Cardiac muscle cell (in vitro differentiated cells and primary cell): ENCODE results near the gene PDXP. TPM values are rescaled to one million over a fixed set of nuclear protein-coding genes. Genes with fewer than 3 reads are reported as not detected.

Experiments used
- DNase-seq, 2 donors: peaks; one replicate each; pipeline versions ENCODE4 v3.0.0 to v3.0.0-alpha.2; 2010 to 2017; ENCODE audit warnings: low read depth in 1 of 2, low spot score in 1 of 2
- H3K27ac ChIP-seq: fragments of 200-600 bp; sonication (generic); 2 replicates; pipeline ENCODE4 v1.5.1; 2016
- H3K27me3 ChIP-seq: fragments of 200-600 bp; sonication (generic); 2 replicates; pipeline ENCODE4 v1.6.0; 2016; ENCODE audit warnings: control low read depth
- H3K36me3 ChIP-seq: fragments of 200-600 bp; sonication (generic); 2 replicates; pipeline ENCODE4 v1.5.1; 2016; ENCODE audit warnings: control low read depth
- H3K4me1 ChIP-seq: fragments of 200-600 bp; sonication (generic); 2 replicates; pipeline ENCODE4 v1.8.1; 2017; ENCODE audit warnings: low read depth, mild to moderate bottlenecking, mixed run types
- H3K4me3 ChIP-seq: fragments of 200-600 bp; sonication (generic); 2 replicates; pipeline ENCODE4 v1.5.1; 2016; ENCODE audit warnings: mild to moderate bottlenecking
- H3K9me3 ChIP-seq: fragments of 200-600 bp; sonication (generic); 2 replicates; pipeline ENCODE4 v1.5.1; 2017; ENCODE audit warnings: low read depth, mild to moderate bottlenecking, control low read depth
- polyA plus RNA-seq: library from polyadenylated mRNA; unstranded; fragments of >200 nt; fragmentation: Nextera tagmentation; extraction: Ambion mirVana; gene quantifications from 2 replicates; pipeline ENCODE4 v1.2.1, GENCODE V29; 2016
- total RNA-seq: library from RNA; depleted of rRNA; stranded (reverse); fragments of >200 nt; gene quantifications from 2 replicates; pipeline ENCODE4 v1.2.3, GENCODE V29; 2016
- TF ChIP-seq, protein P1 (sequence below): IDR thresholded peaks from 2 replicates; pipeline ENCODE4 v1.5.1; 2012; ENCODE audit warnings: low read depth, mild to moderate bottlenecking, low read length

The PDXP gene
- total and polyA plus RNA-seq, 2 experiments from 2014 or later = 48.5 to 117 TPM

DNA sequence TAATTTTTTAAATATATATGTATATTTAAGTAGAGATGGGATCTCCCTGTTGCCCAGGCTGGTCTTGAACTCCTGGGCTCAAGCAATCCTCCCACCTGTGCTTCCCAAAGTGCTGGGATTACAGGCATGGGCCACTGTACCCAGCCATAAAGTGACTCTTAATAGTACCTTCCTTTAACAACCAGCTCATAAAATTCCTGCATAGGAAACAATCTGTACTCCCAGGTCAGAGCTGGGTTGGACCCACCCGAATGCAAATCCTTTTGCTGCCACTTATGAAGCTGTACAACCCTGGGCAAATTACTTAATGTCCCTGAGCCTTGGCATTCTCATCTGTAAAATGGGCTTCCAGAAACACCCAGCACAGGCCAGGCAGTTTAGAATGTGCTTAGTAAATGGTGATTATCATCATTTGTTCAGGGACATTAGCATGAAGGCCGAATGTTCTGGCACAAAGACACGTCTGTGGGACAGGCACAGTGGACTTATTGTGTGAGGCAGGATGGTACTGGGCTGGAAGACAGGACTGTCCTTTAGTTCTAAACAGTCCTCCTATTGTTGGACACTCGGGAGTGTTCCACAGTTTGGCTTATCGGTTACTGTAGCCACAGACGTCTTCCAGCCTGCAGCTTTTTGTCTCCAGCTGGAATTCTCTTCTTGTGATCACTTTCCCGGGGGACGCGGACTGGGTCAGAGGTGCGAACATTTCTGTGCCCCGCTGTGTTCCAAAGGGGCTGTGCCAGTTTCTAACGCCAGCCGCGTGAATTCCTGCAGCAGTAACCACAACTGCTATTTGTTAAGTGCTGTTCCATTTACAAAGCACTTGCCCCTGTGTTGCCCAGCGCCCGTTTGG is 6.0 kb downstream of the PDXP start:
- Histone ChIP-seq H3K36me3 (peaks cover 3% of the 10 kb centered on the region), H3K27ac (no peak overlapping the region), H3K9me3 (no peaks in the 10 kb centered on the region), H3K27me3 (no peaks in the 10 kb centered on the region), H3K4me3 (no peak overlapping the region), H3K4me1 (peaks cover 16% of the 10 kb centered on the region)
- TF ChIP-seq, protein P1, sequence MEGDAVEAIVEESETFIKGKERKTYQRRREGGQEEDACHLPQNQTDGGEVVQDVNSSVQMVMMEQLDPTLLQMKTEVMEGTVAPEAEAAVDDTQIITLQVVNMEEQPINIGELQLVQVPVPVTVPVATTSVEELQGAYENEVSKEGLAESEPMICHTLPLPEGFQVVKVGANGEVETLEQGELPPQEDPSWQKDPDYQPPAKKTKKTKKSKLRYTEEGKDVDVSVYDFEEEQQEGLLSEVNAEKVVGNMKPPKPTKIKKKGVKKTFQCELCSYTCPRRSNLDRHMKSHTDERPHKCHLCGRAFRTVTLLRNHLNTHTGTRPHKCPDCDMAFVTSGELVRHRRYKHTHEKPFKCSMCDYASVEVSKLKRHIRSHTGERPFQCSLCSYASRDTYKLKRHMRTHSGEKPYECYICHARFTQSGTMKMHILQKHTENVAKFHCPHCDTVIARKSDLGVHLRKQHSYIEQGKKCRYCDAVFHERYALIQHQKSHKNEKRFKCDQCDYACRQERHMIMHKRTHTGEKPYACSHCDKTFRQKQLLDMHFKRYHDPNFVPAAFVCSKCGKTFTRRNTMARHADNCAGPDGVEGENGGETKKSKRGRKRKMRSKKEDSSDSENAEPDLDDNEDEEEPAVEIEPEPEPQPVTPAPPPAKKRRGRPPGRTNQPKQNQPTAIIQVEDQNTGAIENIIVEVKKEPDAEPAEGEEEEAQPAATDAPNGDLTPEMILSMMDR = no peak
- peak in 1 of 2 donors; percentile 70 for DNase-seq

DNA sequence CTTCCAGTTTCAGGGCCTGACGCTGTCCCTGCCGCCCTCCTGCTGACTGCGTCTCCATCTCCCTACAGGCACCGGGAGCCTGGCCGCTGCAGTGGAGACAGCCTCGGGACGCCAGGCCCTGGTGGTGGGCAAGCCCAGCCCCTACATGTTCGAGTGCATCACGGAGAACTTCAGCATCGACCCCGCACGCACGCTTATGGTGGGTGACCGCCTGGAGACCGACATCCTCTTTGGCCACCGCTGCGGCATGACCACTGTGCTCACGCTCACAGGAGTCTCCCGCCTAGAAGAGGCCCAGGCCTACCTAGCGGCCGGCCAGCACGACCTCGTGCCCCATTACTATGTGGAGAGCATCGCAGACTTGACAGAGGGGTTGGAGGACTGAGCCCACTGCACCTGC is 7.0 kb downstream of the PDXP start:
- H3K27me3 ChIP-seq = no peaks in the 10 kb centered on the region
- H3K27ac ChIP-seq = no peak overlapping the region
- H3K9me3 ChIP-seq = no peaks in the 10 kb centered on the region
- peaks cover 3% of the 10 kb centered on the region for H3K36me3 ChIP-seq
- TF ChIP-seq, protein P1 = no peak
- peaks cover 13% of the 10 kb centered on the region for H3K4me1 ChIP-seq
- no peak overlapping the region for H3K4me3 ChIP-seq
- DNase-seq = no peak

DNA sequence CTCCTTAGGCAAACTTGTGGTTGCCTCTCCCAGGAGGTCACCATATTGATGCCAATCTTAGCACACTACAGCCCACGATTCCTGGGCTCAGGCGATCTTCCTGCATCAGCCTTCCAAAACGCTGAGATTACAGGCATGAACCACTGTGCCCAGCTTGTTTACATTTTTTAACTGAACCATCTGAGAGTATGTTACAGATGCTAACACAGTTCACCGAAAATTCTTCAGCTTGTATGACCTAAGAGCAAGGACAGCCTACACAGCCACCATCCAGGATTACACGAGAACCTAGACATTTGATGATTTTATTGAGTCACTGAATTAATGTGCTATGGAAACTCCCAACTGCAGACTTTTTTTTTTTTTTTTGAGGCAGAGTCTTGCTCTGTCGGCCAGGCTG is 11.1 kb downstream of the PDXP start:
- Histone ChIP-seq H3K9me3 (no peaks in the 10 kb centered on the region), H3K27me3 (no peaks in the 10 kb centered on the region), H3K4me1 (peaks cover 4% of the 10 kb centered on the region), H3K36me3 (peaks cover 3% of the 10 kb centered on the region), H3K4me3 (no peak overlapping the region), H3K27ac (no peak overlapping the region)
- TF ChIP-seq, protein P1 = no peak
- DNase-seq = no peak

DNA sequence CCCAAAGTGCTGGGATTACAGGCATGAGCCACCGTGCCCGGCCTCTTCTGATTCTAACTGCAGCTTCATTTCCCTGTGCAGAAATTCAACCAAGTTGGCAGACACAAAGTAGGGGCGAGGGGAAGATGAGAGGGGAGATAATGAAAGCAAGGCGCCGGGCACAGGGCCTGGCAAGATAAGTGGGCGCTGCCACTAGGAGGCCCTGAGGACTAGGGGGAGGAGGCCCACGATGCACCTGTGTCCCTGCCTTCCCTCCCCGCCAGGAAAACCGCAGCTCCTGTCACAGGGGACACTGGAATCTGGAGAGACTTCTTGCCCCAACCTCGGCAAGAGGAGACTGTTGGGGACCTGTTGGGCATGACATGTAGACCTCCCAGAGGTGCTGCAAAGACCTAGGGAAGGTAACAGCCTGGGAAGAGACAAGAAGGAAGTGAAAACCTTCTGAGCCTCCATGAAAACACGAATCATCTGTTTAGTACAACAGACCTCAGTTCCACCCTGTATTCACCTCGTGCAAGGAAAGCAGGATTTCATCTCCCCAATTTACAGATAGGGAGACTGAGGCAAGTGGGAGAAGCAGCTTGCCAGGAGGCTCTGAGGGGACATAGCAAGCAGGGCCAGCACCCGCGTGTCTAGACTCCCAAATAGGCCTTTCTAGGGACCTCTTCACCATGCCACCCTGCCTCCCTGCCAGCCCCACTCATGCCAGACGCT is 13.8 kb downstream of the PDXP start:
- Histone ChIP-seq H3K9me3 (no peaks in the 10 kb centered on the region), H3K27ac (no peak overlapping the region), H3K4me1 (peaks cover 7% of the 10 kb centered on the region), H3K4me3 (no peak overlapping the region), H3K36me3 (no peaks in the 10 kb centered on the region), H3K27me3 (no peaks in the 10 kb centered on the region)
- no peak for DNase-seq
- TF ChIP-seq, protein P1 = no peak

DNA sequence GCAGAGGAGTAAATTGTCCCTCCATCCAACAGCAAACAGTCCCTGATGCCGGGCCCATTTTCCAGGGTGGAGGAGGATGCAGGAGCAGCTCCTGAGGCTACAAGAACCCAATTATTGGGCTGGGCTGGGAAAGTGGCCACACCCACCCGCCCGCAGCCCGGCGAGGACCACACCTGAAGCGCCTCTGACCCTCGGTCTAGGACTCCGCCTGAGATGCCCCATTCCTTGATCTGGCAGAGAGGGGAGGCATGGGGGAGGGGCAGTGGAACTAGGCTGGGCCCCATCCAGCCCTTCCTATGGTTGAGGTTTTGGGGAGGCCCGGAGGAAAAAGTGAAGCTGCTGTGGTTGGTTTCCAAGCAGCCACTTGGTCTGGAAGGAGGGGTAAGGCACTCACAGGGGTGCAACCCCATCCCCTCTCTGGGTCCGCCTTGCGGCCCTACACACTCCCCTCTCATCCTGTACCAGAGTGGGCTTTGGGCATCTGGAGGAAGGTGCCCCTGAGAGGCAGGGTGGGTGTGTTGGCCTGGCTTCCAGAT is 14.5 kb downstream of the PDXP start:
- H3K4me3 ChIP-seq = no peak overlapping the region
- H3K27me3 ChIP-seq = no peaks in the 10 kb centered on the region
- no peak overlapping the region for H3K27ac ChIP-seq
- peaks cover 3% of the 10 kb centered on the region for H3K4me1 ChIP-seq
- H3K9me3 ChIP-seq = no peaks in the 10 kb centered on the region
- H3K36me3 ChIP-seq = no peaks in the 10 kb centered on the region
- TF ChIP-seq, protein P1 = no peak
- no peak for DNase-seq
